Skin epidermis (tissue), 12 donors: Measurements from ENCODE around the gene ITGB5.
"Not testable (repeated sequence)": the region's sequence is repeated elsewhere in the genome, so short reads cannot be mapped to it uniquely, and the experiment has no call there.

Experiments used
- H3K27ac ChIP-seq, 21 experiments: fragments of 200-600 bp; sonication (generic) in 11 of 21; one replicate each; pipeline ENCODE4 v1.5.0; 2020; ENCODE audit warnings: mild to moderate bottlenecking in 3 of 21, inconsistent platforms in 2 of 21, moderate library complexity in 2 of 21
- H3K4me3 ChIP-seq, 7 experiments: fragments of 200-600 bp; sonication (generic) in 2 of 7; one replicate each; pipeline ENCODE4 v1.5.0; 2020; ENCODE audit warnings: inconsistent platforms in 2 of 7, mild to moderate bottlenecking in 2 of 7, moderate library complexity in 1 of 7

ITGB5 gene

DNA sequence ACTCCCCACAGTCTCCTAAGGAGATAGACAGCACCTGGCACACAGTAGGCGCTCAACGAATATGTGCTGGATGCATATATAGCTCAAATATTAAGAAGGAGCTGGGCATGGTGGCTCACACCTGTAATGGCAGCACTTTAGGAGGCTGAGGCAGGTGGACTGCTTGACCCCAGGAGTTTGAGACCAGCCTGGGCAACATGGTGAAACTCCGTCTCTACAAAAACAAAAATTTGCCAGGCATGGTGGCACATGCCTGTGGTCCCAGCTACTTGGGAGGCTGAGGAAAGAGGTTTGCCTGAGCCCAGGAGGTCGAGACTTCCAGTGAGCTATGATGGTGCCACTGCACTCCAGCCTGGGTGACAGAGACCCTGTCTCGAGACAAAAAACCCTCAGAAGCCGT, 119.5 kb downstream of the ITGB5 start:
- H3K27ac ChIP-seq: peak overlapping the region in 3 of 21 experiments; percentile 7 to 70 (median 18)

GRCh38 chr3:124767264-124767663, 119.9 kb downstream of the ITGB5 start:
- Histone ChIP-seq H3K27ac (peak overlapping the region in 8 of 21 experiments; percentile 7 to 70 (median 22)), H3K4me3 (no peak overlapping the region)

More for the DNA sequence above, 119.5 kb downstream of the ITGB5 start:
- H3K4me3 ChIP-seq: no peak overlapping the region

- peak overlapping the region in 10 of 21 experiments; percentile 9 to 70 (median 22) for H3K27ac ChIP-seq
- no peak overlapping the region for H3K4me3 ChIP-seq
These were observed 120.8 kb downstream of the ITGB5 start for GRCh38 chr3:124766113-124767095.

- no peak overlapping the region for H3K4me3 ChIP-seq
- H3K27ac ChIP-seq: peak overlapping the region in 5 of 21 experiments; percentile 22 to 47 (median 36)
These were observed 121.8 kb downstream of the ITGB5 start for GRCh38 chr3:124765197-124765840.

- Histone ChIP-seq H3K4me3 (no peak overlapping the region), H3K27ac (peak overlapping the region in 5 of 21 experiments; percentile 20 to 36 (median 24))
These were observed 122.4 kb downstream of the ITGB5 start for GRCh38 chr3:124764746-124765145.

DNA sequence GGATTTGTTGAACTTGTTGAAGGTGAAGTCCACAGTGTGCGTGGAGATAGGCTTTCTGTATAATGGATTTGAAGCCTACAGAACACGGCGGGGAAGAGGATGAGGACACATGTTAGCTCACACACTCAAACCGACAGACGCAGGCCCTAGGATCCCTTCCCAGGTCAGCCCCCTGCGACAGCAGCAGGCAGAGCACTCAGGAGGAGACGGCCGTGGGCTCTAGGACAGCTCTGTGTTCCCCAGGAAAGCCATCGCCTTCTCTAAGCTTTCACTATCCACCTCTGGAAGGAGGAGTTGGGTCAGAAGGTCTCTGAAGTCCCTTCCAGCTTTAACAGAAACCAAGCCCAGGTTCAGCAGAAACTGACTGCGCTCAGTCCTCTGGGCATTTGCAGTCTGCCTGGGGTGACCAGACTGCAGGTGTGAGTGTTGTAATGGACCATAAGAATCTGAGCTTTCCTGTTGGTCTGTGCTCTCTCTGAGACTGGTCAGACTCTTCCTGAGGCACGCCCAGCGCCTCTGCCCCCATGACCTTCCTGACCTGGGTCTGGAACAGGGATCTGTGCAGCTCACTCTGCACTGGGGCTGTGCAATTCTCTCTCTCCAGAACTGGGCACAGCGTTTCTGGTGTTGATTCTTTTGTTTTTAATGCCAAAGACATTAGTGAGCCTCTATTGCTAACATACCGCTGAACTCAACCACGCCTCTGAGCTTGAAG, 123.4 kb downstream of the ITGB5 start:
- H3K4me3 ChIP-seq: no peak overlapping the region
- peak overlapping the region in 2 of 21 experiments; percentile 36 to 42 for H3K27ac ChIP-seq

DNA sequence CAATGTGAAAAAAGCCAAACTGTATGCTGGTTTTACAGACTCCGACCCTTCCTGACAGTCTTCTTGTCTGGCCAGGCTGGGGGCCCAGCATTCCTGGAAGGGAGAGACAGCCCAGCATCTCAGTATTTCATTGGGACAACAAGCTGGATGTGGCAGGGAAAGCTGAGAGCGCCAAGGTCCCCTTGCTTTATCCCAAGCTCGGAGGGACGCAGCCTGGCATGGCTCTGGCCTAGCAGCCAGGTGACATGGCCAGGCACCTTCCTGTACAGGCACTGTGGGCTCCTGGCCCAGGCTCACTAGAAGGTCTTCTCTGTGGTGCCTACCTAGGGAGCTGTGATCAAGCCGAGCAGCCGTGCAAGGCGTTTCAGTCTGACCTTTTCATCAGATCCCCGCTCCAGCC, 124.0 kb downstream of the ITGB5 start:
- no peak overlapping the region for H3K27ac ChIP-seq

DNA sequence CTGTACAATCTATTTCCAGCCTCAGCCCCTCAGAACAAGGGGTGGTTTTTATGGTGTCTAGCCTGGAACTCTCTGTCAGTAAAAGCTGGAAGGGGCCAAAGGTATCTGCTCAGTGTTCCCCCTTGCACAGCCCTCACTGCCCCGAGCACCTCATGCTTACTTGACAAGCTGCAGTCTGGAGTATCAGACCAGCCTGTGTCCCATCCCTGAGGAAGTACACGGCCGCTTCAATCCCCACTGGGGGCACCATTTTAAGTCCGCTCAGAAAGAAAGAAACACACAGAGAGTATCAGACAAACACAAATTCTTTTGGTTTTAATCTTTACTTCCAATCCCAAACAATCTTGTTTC, 124.5 kb downstream of the ITGB5 start:
- peak overlapping the region in 3 of 21 experiments; percentile 20 to 45 (median 35) for H3K27ac ChIP-seq
- H3K4me3 ChIP-seq: no peak overlapping the region

More for the DNA sequence above, 124.0 kb downstream of the ITGB5 start:
- H3K4me3 ChIP-seq: no peak overlapping the region

DNA sequence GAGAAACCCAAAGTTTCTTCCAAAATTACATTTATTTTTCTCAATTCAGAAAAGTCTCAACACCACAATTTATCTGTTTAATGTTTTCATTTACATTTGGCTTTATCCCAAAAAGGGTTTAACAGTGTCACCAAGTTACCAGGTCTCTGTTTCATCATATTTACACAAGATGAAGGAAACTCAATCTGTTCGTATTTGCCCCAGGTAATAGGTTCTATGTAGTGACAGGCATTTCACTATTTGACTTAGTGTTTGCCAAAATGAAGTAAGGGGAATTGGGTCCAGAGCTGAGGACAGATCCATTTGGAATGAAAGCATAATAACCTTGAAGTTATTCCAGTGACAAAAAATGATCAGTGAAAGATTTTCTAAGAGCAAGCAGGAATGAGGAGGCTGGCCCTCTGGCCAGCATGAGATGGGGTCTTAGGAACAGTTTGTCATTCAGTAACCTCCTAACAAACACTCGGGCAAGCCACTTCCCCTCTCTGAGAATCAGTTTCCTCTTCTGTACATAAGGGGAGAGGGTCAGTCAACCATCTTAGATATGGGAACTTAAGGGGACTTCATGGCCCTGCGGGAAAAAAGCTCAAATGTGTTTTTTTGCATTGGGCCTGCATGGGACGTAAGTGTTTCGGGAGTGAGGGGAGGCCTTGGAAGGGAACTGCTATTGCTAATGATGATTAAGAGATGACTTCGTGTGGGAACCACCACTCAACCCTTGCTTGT, 125.1 kb downstream of the ITGB5 start:
- Histone ChIP-seq H3K27ac (peak overlapping the region in 5 of 21 experiments; percentile 20 to 45 (median 35)), H3K4me3 (no peak overlapping the region)

DNA sequence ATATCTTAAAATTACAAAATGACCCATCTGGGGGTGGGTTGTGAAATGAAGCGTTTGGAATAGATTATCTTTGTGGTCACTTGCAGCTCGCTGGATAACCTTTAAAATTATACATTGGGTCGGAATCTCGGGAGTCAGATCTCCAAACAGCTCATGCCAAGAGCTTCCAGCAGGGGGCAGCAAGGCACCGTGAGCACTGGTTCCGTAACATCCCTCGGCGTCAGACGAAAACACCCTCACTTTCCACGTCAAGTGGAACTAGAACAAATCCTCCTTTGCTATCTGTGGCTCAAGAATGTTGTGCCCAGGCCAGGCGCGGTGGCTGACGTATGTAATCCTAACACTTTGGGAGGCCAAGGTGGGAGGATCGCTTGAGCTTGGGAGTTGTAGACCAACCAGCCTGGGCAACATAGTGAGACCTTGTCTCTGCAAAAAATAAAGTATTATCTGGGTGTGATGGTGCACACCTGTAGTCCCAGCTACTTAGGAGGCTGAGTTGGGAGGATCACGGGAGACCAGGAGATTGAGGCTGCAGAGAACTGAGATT, 125.8 kb downstream of the ITGB5 start:
- peak overlapping the region in 4 of 21 experiments; percentile 2 to 34 (median 28) for H3K27ac ChIP-seq
- H3K4me3 ChIP-seq: no peak overlapping the region

DNA sequence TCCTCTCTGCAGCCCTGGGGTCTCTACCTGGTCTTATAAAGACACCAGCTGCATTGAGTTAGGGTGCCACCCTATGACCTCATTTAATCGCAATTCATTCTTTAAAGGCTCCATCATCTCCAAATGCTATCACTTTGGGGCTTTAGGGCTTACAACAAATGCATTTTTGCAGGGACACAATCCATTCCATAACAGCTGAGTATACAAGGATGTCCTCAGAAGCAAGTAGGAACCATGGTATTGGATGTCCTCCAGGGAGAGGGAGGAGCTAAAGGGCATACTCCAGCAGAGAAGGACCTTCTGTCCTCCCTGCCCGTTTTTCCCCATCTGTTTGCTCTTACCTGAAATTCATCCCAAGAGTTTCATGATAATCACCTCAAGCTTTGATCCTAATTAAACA, 126.6 kb downstream of the ITGB5 start:
- Histone ChIP-seq H3K27ac (peak overlapping the region in 2 of 21 experiments; percentile 2 to 33), H3K4me3 (no peak overlapping the region)

- Histone ChIP-seq H3K4me3 (no peak overlapping the region), H3K27ac (no peak overlapping the region)
These were observed 127.3 kb downstream of the ITGB5 start for GRCh38 chr3:124759666-124760401.

DNA sequence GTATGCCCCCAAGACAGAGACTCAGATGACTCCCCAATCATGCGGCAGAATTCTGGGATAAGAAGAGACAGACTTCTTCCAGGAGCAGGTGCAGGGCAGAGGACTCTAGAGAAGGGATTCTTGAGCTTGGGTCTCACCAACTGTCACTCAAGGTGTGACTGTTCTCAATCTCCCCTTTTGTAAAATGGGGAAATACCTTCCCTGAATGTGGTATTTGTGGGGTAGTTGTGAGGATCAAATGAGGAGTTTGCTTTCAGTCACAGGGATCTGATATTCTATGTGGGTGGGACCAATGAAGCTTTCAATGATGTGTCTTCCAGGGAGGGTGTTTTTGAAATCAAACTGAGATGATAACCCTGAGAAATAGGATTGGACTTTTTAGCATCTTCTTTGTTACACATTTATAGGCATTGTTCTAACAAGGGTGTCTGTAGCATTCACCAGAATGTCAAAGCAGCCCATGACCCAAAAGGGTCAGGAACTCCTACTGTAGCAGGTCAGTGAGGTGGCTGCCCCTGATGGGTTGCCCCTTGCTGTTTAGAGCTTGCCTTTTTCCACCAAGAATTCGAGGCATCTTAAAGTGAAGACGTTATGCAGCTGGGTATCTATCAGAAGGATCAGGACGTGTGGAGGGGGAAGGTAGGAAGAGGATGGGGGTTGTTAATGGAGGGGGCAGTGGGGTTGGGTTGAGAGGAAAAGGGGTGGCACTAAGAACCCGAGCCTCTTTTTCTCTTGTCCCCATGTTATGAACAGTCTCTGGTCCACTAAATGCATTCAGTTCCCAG, 128.1 kb downstream of the ITGB5 start:
- no peak overlapping the region for H3K4me3 ChIP-seq

DNA sequence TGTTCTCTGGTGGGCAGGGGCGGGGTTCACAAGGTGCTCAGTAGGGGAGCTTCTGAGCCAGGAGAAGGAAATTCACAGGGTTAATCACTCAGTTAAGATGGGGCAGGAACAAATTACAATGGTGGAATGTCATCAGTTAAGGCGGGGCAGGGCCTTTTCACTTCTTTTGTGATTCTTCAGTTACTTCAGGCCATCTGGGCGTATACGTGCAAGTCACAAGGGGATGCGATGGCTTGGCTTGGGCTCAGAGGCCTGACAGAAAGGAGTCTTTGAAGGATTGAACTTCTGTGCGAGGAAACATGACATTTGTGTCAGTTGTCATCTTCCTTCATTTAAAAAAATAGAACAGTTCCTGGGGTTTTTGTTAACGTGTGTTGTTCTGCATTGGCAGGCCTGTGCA, 129.2 kb downstream of the ITGB5 start:
- H3K27ac ChIP-seq, H3K4me3 ChIP-seq: not testable (repeated sequence)

More for the DNA sequence above, 128.1 kb downstream of the ITGB5 start:
- no peak overlapping the region for H3K27ac ChIP-seq

DNA sequence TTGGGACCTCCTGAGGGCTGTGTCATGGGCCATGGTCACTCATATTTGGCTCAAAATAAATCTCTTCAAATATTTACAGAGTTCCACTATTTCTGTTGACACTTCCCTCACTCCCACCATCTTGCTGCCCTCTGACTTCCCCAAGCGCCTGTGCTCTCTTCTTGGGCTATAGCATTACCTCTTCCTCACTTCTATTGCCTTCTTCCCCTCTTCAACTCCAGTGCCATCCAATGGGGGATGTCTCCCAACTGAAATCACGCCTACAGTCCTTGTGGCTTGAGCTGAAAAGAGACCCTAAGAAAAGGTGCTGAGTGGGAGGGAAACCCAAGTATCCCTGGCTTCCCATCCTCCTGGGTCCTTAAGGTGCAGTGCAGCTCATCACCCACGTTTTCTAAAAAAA, 135.1 kb downstream of the ITGB5 start:
- Histone ChIP-seq H3K27ac (no peak overlapping the region), H3K4me3 (no peak overlapping the region)

DNA sequence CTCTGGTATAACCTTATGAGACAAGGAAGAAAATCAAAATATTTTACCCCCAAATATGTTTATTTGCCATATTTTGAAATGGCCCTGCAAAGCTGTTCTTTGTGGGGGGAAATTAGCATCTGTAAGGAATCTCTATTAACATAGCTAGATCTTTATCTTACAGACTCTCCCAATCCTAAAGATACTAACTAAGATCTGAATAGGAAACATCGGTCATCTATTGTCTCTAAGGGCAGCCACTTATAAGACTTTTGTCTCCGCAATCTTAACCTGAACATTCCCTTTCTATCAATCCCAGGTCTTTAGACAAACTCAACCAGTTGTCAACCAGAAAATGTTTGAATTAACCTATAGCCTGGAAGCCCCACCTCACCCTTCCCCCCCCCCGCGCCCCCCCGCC, 135.7 kb downstream of the ITGB5 start:
- Histone ChIP-seq H3K4me3 (no peak overlapping the region), H3K27ac (no peak overlapping the region)

GRCh38 chr3:124749877-124750276, 137.3 kb downstream of the ITGB5 start:
- H3K27ac ChIP-seq: peak overlapping the region in 5 of 21 experiments; percentile 16 to 80 (median 62)
- H3K4me3 ChIP-seq: peak overlapping the region in 3 of 7 experiments; percentile 7 to 19 (median 12)
